Endodermal cell (in vitro differentiated cells): ENCODE results near the gene DLGAP1. TPM values are rescaled to one million over a fixed set of nuclear protein-coding genes. Genes with fewer than 3 reads are reported as not detected.

Source experiments
- DNase-seq: peaks from one replicate; pipeline ENCODE4 v3.0.0-alpha.2; 2017
- H3K27ac ChIP-seq: 2 replicates; pipeline ENCODE4 v1.5.1; 2013; ENCODE audit warnings: mild to moderate bottlenecking, low read depth, low read length, moderate library complexity
- H3K27me3 ChIP-seq: 2 replicates; pipeline ENCODE4 v1.6.1; 2013; ENCODE audit warnings: mild to moderate bottlenecking, low read length, moderate library complexity; ENCODE audit not compliant: insufficient read depth, control insufficient read depth, poor library complexity, severe bottlenecking
- H3K36me3 ChIP-seq: 2 replicates; pipeline ENCODE4 v1.7.0; 2013; ENCODE audit warnings: mild to moderate bottlenecking, low read length, moderate library complexity; ENCODE audit not compliant: control insufficient read depth, insufficient read depth
- H3K4me1 ChIP-seq: one replicate; pipeline ENCODE4 v1.7.0; 2013; ENCODE audit warnings: low read length; ENCODE audit not compliant: control insufficient read depth, insufficient read depth
- H3K4me3 ChIP-seq: 2 replicates; pipeline ENCODE4 v1.5.1; 2013; ENCODE audit warnings: mild to moderate bottlenecking, low read length, moderate library complexity
- H3K9ac ChIP-seq: 2 replicates; pipeline ENCODE4 v1.6.1; 2013; ENCODE audit warnings: mild to moderate bottlenecking, low read length, moderate library complexity; ENCODE audit not compliant: poor library complexity, severe bottlenecking; ENCODE audit errors: extremely low read depth
- H3K9me3 ChIP-seq: 2 replicates; pipeline ENCODE4 v1.6.1; 2013; ENCODE audit warnings: mild to moderate bottlenecking, low read length, moderate library complexity; ENCODE audit not compliant: control insufficient read depth
- H3K27ac Mint-ChIP-seq: 2 replicates; pipeline ENCODE4 v1.8.0; 2020; ENCODE audit warnings: mixed read lengths
- H3K27me3 Mint-ChIP-seq: 2 replicates; pipeline ENCODE4 v1.8.0; 2021; ENCODE audit warnings: mild to moderate bottlenecking, mixed read lengths; ENCODE audit not compliant: insufficient read depth
- H3K36me3 Mint-ChIP-seq: 2 replicates; pipeline ENCODE4 v1.8.0; 2020; ENCODE audit warnings: low read depth, mixed read lengths
- H3K4me1 Mint-ChIP-seq: 2 replicates; pipeline ENCODE4 v1.8.0; 2020; ENCODE audit warnings: mixed read lengths
- H3K4me3 Mint-ChIP-seq: 2 replicates; pipeline ENCODE4 v1.8.0; 2020; ENCODE audit warnings: mild to moderate bottlenecking, moderate library complexity, mixed read lengths
- H3K9me3 Mint-ChIP-seq: 2 replicates; pipeline ENCODE4 v1.8.0; 2020; ENCODE audit warnings: mild to moderate bottlenecking, mixed read lengths
- CTCF ChIP-seq: fragments of 200-600 bp; sonication (generic); conservative IDR thresholded peaks from 2 replicates; pipeline ENCODE4 v1.5.0; 2021; ENCODE audit warnings: antibody characterized with exemption, mild to moderate bottlenecking
- WGBS, 2 experiments: methylation state at CpG; one replicate each; pipeline versions ENCODE4 v1.1.5 to v1.1.7; 2013; ENCODE audit warnings: missing lambda C conversion rate in 2 of 2, mixed read lengths in 1 of 2; ENCODE audit not compliant: insufficient coverage in 1 of 2, insufficient read length in 1 of 2; 5-methylcytosine and 5-hydroxymethylcytosine counted together
- total RNA-seq, 2 donors: library from RNA; stranded (reverse); fragmentation: NEBNext Ultra II Directional in 1 of 2; extraction: Animal tissue kit (Norgen Biotek cat#: 25700) in 1 of 2; gene quantifications; 2 replicates in 1 of 2; 3 replicates in 1 of 2; pipeline ENCODE4 v1.2.1, GENCODE V29; 2021

Gene DLGAP1
- total RNA-seq, 2 donors from 2014 or later = 11.5 to 21.5 TPM

DNA sequence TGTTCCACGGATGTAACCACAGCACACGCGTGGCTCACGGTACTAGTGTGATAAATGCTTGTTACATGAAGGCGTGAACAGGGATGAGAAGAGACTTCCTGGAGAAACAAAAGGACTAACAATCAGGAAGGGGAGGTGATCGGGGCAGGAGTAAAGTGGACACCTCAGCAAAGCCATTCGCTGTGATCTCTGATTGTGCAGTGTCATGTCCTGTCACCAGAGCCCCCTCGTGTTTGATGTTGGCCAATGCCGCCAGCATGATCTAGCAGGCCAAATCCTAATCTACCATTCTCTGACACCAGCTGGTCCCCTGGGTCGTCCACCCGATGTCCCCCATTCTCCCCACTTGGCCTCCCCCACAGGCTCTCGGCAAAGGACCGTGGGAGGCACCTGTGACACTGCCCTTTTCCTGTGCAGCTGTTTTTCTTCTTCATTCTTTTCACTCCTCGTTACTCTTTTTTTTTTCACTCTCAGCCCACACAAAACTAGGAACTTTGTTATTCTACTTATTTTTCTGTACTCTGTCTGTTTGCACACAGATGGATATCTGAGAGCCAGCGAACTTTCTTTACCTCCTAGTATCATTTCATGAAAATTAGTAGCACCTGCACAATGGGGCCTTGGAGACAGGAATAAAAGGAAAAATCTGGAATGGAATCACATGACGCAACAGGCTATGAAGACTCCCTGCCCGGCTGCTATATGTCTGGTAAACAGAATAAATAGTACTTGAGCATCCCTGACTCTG is 858.3 kb downstream of the DLGAP1 start:
- Histone ChIP-seq H3K4me1 (peaks cover 11% of the 10 kb centered on the region), H3K9ac (no peak overlapping the region), H3K27me3 (no peaks in the 10 kb centered on the region), H3K4me3 (peak overlapping the region; percentile 66), H3K36me3 (peaks cover 7% of the 10 kb centered on the region), H3K27ac (peak overlapping the region; percentile 39), H3K9me3 (no peaks in the 10 kb centered on the region)
- H3K9me3 Mint-ChIP-seq = no peaks in the 10 kb centered on the region
- peak overlapping the region; percentile 86 for H3K4me3 Mint-ChIP-seq
- peak overlapping the region; percentile 93 for H3K27ac Mint-ChIP-seq
- DNase-seq = peak; percentile 74
- peaks cover 4% of the 10 kb centered on the region for H3K27me3 Mint-ChIP-seq
- TF ChIP-seq CTCF = peak; percentile 58
- peaks cover 37% of the 10 kb centered on the region for H3K36me3 Mint-ChIP-seq
- WGBS, 2 experiments = 77 to 82% methylated on average over 15 to 17 of the region's 17 CpGs
- H3K4me1 Mint-ChIP-seq = peaks cover 57% of the 10 kb centered on the region

GRCh38 chr18:3596324-3596636 is 858.8 kb downstream of the DLGAP1 start:
- H3K36me3 Mint-ChIP-seq = peaks cover 37% of the 10 kb centered on the region
- H3K27me3 ChIP-seq = no peaks in the 10 kb centered on the region
- no peaks in the 10 kb centered on the region for H3K9me3 ChIP-seq
- DNase-seq = no peak
- H3K27me3 Mint-ChIP-seq = peaks cover 9% of the 10 kb centered on the region
- H3K4me1 Mint-ChIP-seq = peaks cover 63% of the 10 kb centered on the region
- 76 to 83% methylated on average over 3 of the region's 3 CpGs for WGBS, 2 experiments
- peak overlapping the region; percentile 87 for H3K4me3 ChIP-seq
- peak overlapping the region; percentile 93 for H3K27ac Mint-ChIP-seq
- no peak for TF ChIP-seq CTCF
- peaks cover 7% of the 10 kb centered on the region for H3K36me3 ChIP-seq
- H3K9ac ChIP-seq = no peak overlapping the region
- peak overlapping the region; percentile 86 for H3K4me3 Mint-ChIP-seq
- H3K27ac ChIP-seq = peak overlapping the region; percentile 39
- H3K4me1 ChIP-seq = peaks cover 11% of the 10 kb centered on the region
- no peaks in the 10 kb centered on the region for H3K9me3 Mint-ChIP-seq

GRCh38 chr18:3595369-3596273 is 859.5 kb downstream of the DLGAP1 start:
- H3K4me3 ChIP-seq = peak overlapping the region; percentile 87
- no peak for TF ChIP-seq CTCF
- Mint-ChIP-seq H3K27ac (peak overlapping the region; percentile 98), H3K4me1 (peaks cover 68% of the 10 kb centered on the region), H3K27me3 (peaks cover 11% of the 10 kb centered on the region), H3K4me3 (peak overlapping the region; percentile 86), H3K36me3 (peaks cover 37% of the 10 kb centered on the region), H3K9me3 (no peaks in the 10 kb centered on the region)
- peak overlapping the region; percentile 81 for H3K9ac ChIP-seq
- DNase-seq = peak; percentile 61
- H3K4me1 ChIP-seq = peaks cover 11% of the 10 kb centered on the region
- no peaks in the 10 kb centered on the region for H3K27me3 ChIP-seq
- no peaks in the 10 kb centered on the region for H3K9me3 ChIP-seq
- H3K36me3 ChIP-seq = peaks cover 7% of the 10 kb centered on the region
- WGBS, 2 experiments = 70 to 75% methylated on average over 6 to 7 of the region's 7 CpGs
- H3K27ac ChIP-seq = peak overlapping the region; percentile 91
